AG09319 (cell line): Measurements from ENCODE around the gene CD7.
"Not testable (repeated sequence)": the region's sequence is repeated elsewhere in the genome, so short reads cannot be mapped to it uniquely, and the experiment has no call there.

Experiments
- DNase-seq: peaks from one replicate; pipeline ENCODE4 v3.0.0-alpha.2; 2010; ENCODE audit warnings: low read depth; ENCODE audit errors: extremely low read depth
- CTCF ChIP-seq: IDR thresholded peaks from 2 replicates; pipeline ENCODE4 v1.5.1; 2011; ENCODE audit warnings: low read depth, mild to moderate bottlenecking, inconsistent platforms, low read length, moderate library complexity

The CD7 gene

GRCh38 chr17:82350182-82351030 lies 33.0 kb upstream of the CD7 start:
- no peak; the same call in 1 of the 2 replicates for TF ChIP-seq CTCF
- no peak for DNase-seq

- TF ChIP-seq CTCF: no peak
- DNase-seq: peak; percentile 82
Observed at GRCh38 chr17:82349287-82349701, 31.9 kb upstream of the CD7 start.

- no peak for DNase-seq
- no peak for TF ChIP-seq CTCF
Observed at GRCh38 chr17:82348866-82349265, 31.5 kb upstream of the CD7 start.

- DNase-seq: no peak
- TF ChIP-seq CTCF: no peak
Observed at GRCh38 chr17:82348434-82348833, 31.0 kb upstream of the CD7 start.

- not testable (repeated sequence) for DNase-seq
Observed at GRCh38 chr17:82347994-82348393, 30.6 kb upstream of the CD7 start.

- DNase-seq: no peak
- TF ChIP-seq CTCF: no peak
Observed at GRCh38 chr17:82346342-82347300, 29.2 kb upstream of the CD7 start.

GRCh38 chr17:82345151-82345976 lies 28.0 kb upstream of the CD7 start:
- DNase-seq: no peak
- TF ChIP-seq CTCF: no peak
